HG02678 (cell line): ENCODE measurements around the gene COMMD3.
A peak's percentile ranks its signal among the peaks of the same experiment; 100 is the strongest.
"Not testable (repeated sequence)": the region's sequence is repeated elsewhere in the genome, so short reads cannot be mapped to it uniquely, and the experiment has no call there.

ENCODE experiments used
- ATAC-seq: cut with Tn5 transposase; IDR thresholded peaks from one replicate; pipeline ENCODE4 v1.9.1; 2021; ENCODE audit warnings: mild to moderate bottlenecking, moderate library complexity; ENCODE audit not compliant: unreplicated experiment

COMMD3 gene

DNA sequence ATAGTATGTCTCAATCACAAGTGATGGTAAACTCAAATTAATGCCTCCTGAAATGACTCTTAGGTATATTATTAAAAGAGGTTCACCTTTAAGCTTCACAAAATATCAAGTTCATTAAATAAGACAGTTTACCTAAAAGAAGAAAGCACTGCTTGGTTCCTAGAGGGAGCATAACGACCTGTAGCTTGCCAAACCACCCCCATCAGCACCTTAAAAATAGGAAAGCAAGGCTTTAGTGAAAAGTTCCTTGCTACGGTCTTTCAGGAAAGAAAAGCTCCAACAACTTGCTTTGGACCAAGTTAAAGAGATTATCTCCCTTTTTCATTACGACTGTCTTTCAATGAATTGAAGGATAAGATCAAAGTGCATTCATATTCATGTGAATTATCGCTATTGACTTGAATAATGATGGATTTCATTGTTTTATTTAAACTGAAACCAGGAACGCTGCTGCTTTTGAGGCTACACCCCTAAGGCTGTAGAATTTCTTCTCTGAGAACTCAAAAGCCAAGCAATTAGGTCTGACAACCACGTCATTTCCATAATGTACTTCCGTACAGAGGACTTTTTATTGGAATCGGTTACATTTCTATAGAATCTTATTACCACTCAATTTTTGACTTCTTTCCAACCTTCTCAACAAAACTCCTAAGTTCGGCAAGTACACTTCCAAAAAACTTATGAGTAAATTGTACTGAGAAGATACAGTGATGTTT lies 22.2 kb downstream of the COMMD3 start:
- ATAC-seq = no peak

DNA sequence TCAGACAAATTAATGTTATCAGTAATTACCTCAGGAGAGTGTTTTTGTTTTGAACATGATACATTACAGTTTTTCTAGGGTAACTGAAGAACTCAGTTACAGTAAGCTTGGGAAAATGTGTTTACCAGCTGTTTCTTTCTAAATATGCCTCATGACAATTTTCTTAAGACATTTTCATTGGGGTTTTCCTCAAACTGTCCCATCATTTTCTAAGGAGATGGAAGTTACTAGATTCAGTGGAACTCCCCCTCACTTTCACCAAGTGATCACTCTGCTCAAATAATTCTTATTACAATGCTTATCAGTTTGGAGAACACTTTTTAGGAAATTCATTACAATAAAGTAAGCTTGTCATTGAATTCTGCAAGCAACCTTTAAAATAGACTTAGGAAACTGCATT lies 22.7 kb downstream of the COMMD3 start:
- ATAC-seq = no peak

DNA sequence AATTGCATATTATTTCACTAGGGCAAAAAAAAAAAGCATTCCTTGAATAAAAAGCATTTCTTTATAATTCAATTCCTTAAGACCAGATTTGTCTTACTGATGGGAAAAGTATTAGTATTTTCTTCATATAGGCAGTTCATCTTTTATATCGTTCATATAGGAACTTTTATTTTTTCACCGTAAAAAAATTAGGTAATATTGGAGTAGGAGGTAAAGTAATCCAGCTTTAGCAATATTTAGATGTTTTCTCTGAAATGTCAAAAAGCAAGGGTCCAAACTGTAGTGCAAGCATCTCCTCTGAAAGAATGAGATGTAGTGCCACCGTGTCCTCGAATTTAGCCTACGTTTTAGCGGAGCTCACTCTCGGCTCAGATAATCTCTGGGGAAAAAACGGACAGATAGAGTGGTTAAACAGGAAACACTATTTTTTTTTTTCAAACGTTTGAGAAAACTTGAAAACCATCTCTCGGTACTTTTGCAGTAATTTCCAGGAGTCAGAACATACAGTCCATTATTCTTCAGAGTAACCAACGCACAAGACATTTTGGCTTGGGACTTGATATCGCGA lies 23.7 kb downstream of the COMMD3 start:
- no peak for ATAC-seq

DNA sequence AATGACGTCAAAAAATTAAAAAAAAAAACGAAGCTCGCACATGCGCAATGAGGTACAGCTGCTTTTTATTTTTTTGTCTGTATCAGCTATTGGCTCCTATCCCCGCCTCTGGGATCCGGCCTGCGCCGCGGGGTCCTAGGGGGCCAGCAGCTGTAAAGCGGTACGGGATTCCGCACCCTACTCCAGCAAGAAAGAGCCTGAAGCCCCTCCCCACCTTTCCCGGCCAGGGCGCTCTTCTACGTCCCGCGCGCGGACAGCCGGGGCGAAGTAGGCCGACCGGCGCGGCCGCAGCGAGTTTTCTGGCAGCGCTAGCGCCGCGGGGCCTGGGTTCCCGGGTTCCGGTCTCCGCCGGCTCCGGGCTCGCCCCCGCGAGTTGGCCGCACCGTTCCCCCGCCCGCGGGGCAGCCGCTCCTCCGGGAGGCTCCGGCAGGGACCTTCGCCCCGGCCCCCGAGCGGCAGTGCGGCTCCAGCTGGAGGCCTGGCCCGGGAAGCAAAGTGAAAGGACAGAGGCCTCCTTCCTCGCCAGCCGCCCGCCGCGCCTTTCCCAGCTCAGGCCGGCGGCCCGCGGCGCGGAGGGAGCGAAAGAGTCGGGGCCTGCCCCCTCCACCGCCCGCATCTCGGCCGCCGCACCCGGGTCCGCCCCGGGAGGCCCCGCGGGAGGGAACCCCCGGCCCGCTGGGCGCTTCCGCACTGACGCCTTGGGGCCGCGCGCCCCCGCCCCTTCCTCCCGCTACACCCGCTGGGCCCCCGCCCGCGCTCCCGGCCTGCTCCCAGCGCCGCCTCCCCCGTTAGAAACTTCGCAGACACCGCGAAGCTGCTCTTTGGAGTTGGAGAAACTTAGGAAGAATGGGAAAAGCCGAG lies 24.4 kb downstream of the COMMD3 start:
- peak; percentile 57 for ATAC-seq

DNA sequence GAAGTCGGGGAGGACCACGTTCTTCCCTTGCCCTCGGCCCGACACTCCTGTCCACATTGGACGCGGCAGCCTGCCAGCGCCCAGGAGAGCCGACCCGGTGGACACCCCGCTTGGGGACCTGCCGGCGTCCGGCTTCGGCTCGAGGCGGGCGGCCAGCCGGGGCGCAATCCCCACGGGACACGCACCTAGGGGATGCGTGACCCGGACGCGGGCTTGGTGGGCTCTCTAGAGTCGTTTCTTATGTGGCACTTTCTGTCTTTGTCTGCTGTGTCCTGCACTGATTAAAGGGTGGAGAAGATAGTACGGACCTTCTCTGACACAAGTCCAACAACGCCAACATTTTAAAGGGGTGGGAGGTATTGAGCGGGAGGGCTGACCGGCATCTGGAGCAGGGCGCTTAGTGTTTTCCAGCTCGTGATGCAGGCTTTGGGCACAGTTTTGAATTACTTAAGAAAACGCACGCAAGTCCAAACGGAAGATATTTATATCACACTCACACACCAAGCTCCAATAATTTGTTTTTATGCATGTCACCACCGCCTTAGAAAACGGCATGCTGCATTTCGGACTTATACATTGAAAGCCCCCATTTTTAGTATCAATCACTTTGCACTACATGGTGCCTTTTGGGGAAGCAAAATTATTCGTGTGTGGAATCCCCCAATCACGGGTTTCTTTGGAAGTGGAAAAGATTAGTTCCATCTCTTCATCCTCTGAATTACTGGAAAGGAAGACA lies 25.2 kb downstream of the COMMD3 start:
- peak; percentile 18 for ATAC-seq

DNA sequence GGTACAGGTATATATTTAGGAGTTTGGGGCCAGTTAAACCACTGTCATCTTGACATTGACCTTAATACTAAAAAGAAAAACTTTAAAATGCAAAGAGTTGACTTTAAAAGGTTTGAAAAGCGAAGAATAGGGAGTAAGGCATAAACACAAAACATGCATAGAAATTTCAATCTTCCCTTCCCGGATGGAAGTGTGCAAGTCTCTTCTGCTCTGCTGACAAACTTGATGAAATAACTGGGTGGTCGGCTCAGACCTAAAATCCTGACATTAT lies 25.7 kb downstream of the COMMD3 start:
- ATAC-seq = no peak

DNA sequence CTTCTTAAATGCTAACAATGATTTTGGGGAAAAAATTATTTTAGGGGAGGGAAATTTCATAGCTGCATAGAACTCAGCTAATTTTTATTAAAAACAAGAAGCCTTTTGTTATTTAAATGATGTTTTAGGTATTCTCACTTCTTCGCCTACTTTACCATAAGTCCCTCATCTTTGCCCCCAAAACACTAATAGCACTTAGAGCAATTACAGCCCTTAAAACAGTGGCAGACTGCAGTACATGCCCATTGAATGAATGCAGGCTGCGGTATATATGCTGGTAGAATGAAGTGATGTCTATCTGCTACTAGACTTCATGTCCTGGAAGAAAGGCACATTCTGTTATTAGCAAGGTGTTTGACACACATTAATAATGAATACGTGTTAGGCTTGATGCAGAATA lies 26.2 kb downstream of the COMMD3 start:
- ATAC-seq = no peak

DNA sequence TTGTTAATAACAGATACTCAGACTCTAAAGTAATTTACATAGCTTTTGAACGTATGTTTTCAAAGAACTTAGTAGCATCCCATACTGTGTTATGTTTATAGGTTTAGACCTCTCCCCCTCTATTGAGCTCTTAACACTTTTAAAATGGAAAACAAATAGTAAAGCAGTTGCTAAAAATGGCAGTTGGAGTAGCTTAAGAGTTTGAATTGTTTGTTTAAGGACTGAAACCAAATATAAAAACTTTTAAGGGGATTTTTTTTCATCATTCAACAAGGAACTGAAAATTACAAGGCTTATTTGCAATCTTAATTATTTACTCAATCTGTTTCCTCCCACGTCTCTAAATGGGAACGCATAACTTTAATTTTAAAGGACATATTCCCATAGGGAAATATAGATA lies 27.5 kb downstream of the COMMD3 start:
- ATAC-seq = no peak

DNA sequence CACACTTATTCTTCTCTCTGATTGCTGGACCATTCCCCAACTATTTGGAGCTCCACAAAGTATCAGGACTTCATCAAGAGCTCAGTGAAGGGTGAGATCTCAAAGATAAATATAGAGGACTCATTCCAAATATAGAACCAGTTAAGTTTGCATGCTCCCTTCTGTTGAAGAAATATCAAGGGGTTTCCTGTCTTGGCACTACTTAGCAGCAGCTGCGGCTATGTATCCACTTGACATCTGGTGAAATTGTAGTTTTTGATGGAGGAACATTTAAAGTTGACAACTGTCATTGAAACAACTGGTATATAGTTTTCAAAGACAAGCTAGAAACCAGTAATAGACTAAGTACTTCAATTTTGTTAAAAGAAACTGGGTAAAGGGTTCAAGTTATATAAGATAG lies 28.1 kb downstream of the COMMD3 start:
- ATAC-seq = no peak

DNA sequence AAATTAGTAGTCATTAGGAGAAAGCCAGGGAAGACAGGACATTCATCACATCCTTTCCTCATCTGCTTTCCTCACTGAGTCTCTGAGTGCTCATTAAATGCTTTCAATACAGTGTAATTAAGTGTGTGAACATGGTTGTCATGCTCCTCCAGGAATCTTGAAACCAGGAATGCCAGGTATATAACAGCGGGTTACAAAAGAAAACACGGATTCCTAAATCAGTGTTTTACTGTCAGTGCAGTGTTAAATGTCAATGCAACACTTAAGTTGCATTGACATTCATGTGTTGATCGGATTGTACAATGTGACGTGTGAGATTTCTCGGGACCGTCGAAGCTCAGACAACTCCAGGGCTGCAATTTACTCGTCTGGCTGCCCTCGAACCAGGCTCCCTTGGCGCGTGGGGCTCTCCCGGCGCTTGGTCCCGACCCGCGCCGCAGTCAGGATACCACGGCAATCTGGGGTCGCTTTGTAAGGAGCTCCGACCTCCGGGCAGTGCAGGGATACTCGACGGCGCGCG lies 28.7 kb downstream of the COMMD3 start:
- ATAC-seq = no peak

DNA sequence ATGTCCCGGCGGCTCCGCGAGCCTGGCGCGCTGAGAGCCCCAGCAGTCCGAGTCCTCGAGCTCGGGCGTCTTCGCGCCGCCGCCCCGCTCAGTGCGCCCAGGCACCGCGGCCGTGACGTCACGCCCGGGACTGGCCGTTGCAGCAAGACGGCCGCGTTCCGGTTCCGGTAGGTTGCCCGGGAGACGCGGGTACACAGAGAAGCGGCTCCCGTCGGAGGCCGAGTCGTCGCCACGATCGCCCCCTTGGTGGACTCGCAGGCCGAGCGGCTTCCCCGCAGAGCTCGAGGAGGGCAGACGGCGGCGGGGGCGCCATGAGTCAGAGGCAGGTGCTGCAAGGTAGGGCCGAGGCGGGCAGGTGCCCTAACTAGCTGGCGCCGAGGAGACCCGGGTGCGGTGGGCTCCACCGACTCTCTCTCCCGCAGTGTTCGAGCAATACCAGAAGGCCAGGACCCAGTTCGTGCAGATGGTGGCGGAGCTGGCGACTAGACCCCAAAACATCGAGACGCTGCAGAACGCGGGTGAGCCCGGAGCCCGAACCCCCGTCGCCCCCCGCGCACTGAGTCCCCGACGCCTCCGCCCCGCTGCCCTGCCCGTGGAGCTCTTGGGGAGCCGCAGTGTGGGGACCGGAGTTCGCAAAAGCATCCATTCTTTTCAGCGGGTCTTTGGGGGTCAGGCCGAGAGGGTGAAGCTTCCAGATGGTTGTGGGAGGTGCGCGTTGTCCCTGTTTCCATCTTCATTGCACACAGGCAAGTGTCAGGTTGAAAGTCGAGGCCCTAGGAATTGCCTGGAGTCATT lies 29.3 kb downstream of the COMMD3 start, which contains the start of gene SPAG6:
Gene SPAG6 (plus strand): TSS at position 196 of the 795 bp plus-strand sequence. CDS start 116 bp downstream, at position 312.
- ATAC-seq = no peak

DNA sequence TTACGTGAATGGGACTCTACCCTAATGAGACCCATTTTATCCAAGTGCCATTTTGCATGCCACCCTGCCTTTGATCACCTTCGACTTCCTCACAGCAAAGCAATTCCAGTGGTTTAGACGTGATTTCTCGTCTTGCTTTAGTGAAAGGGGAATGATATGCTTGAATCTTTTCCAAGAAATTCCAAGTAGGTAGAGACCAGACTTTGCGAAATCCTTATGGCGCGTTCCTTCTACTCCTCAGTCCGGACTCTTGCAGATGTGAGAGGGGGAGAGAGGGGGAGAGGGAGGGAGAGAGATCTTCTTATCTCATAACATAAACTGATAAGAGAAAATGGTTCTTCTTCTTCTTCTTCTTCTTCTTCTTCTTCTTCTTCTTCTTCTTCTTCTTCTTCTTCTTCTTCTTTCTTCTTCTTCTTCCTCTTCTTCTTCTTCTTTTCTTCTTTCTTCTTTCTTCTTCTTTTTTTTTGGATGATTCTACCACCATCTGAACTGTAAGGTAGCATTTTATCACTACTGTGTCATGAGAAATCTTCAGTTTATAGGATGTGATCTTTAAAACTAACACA lies 30.0 kb downstream of the COMMD3 start:
- no peak for ATAC-seq

DNA sequence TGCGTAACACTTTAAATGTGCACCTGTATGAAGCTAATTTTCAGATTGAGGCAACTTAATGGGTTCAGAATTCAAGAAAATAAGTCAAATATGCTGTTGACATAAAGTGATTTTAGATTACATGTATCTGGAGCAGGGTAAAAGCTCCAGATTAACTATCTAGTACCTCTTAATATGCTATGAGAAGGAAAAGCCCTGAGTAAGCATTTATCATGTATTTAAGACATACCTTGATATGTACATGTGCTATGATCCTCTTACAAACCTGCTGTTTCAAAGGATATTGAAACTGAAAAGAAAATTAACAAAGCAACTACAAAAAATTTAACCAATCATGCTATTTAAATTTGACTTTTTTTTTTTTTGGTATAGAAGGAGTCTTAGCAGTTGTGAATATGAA lies 33.6 kb downstream of the COMMD3 start:
- no peak for ATAC-seq

DNA sequence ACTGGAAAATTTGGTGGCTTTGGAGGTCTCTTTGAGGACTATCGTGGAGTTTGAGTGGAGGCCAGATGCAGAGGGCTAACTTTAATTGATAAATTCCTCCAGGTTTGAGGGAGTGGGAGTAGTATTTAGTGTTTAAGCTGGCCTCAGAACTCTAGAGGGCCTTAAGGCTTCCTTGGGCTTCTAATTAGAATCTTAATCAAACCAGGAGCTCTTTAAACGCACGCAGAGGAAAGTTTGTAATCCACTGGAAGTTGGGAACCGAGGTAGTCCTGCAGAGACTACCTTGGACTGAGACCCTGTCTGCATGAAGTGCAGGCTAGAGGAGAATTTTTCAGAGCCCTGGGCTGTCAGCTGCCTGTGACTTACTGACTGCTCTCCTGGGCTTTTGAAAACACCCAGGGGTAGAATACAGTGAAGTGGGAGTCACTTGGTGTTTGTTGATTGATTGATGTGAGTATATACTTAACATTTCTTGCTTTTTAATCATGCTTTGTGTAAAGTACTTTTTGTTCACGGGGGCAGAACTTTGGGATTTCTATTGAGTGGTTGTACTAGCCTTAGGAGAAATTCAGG lies 35.0 kb downstream of the COMMD3 start:
- ATAC-seq = no peak

DNA sequence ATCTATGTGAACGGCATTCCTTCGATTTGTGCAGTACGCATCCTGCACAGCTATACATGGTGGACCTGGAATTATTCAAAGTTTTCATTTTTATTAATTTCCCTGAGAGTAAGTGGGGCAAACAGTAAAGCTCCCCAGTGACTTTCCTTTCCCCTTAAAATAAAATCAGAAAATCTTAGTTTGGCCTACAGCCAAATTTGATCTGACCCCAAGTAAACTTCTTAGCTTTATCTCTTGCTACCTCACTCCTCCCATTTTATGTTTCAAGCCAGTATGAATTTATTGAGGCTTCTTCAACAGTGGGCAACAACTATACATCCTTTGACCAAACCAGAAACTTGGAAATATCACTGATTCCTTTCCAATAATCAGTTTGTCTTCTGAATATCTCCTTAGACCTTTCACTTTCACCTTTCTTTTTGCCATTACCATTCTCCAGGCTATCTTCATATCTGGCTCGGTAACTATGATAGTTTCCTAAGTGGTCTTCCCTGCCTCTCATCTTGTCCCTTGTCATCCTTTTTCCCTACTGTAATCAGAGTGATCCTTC lies 40.2 kb downstream of the COMMD3 start:
- ATAC-seq = no peak

DNA sequence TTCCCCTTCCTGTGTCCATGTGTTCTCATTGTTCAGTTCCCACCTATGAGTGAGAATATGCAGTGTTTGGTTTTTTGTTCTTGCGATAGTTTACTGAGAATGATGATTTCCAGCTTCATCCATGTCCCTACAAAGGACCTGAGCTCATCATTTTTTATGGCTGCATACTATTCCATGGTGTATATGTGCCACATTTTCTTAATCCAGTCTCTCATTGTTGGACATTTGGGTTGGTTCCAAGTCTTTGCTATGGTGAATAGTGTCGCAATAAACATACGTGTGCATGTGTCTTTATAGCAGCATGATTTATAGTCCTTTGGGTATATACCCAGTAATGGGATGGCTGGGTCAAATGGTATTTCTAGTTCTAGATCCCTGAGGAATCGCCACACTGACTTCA lies 41.6 kb downstream of the COMMD3 start:
- not testable (repeated sequence) for ATAC-seq

DNA sequence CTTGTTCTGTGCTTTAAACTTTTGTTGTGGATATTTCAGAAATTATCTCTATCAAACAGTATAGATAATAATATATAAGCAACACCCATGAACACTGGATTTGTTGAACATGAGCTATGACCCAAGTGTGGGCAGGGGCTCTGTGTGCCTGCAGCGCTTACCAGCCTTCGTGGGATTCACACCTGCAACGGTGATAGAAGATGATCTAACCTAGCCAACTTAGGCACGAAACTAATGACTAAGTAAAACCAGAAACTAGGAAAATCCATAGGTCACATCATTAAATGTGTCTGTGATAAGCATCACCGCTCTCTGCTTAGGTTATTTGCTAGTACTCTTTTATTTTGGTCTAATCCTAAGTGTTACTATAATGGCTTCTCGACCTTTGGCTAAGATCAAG lies 47.1 kb downstream of the COMMD3 start:
- no peak for ATAC-seq

DNA sequence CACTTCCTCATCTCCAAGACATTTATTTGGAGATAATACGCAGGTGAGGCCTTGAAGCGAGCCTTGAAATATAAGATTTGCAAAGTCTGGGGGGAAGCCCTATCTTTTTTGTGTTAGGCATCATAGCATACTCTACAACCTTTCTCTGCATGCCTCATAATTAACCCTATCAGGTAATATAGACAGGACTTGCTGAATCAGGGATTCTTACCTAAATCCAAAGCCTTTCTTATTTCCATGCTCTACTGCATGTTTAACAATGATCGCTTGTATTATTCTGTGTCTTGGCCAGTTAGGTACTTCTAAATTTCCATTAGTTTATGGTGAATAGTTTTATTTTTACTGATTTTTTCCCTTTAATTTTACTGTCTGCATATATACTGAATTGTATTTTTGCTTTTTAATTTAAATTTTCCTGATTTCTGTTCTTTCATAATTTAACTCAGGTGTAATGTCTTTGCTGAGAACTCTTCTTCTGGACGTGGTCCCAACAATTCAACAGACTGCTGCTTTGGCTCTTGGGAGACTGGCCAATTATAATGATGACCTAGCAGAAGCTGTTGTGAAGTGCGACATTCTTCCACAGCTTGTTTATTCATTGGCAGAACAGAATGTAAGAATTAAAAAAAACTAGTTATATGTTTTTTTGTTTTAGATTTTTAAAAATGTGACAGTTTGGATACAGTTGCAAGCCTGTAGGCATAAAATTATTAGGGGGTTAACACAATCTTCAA lies 48.4 kb downstream of the COMMD3 start:
- ATAC-seq = no peak

DNA sequence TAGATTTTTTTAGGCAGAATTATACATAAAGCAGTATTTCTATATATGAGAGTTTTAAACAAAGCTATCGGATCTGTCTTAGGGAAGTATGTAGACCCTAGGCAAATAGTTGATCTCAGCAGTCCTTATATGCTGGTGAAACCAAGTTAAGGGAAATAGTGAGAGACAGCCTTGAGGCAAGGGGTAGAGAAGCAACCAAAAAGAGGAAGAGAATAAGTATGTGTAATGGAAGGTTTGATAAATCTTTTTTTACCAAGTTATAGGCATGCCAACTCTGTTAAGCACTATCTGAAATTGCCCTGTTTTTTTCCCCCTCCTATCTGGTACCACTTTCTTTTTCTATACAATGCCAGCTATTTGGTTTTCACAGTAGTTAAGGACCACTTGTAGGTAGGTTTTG lies 49.0 kb downstream of the COMMD3 start:
- ATAC-seq = peak; percentile 56
